ENCODE data around the gene RCSD1.

The RCSD1 gene

DNA sequence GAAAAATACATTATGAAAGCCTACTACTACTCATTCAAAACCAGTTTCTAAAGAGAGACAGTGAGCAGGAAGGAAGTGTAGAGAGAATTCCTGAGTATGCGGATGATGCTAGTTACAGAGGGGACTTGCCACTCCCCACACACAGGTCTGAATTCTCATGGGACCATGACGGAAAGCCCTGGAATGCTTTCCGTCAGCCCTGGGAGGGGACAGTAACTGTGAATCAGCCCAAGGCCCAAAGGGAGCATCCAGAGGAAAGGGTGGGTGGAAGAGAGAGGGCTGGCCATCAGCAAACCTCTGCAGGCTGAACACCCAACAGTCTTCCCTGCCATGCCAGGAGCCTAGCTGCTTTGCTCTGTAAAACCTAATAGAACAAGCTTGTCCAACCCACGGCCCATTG is 36.4 kb downstream of the RCSD1 start:
- no peak for DNase-seq (ENCODE audit: low read depth, low spot score)

DNA sequence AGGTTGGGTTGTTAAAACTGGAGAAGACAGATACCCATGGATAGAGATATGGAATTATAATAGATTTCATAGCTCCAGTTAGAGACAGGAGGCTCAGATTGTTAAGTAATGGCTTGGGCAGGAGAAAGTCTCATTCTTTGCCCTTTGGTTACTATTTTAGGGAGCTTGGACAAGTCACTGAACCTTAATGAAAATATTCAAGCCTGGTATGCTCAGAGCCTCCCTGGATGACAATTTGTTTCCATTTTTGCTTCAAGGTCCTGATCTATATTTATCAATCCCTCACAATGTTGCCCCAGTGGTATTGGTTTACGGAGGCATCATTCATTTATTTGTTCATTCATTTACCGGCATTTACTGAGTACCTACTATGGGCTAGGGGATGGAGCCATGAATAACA is 37.5 kb downstream of the RCSD1 start:
- no peak for DNase-seq (ENCODE audit: low read depth, low spot score)

DNA sequence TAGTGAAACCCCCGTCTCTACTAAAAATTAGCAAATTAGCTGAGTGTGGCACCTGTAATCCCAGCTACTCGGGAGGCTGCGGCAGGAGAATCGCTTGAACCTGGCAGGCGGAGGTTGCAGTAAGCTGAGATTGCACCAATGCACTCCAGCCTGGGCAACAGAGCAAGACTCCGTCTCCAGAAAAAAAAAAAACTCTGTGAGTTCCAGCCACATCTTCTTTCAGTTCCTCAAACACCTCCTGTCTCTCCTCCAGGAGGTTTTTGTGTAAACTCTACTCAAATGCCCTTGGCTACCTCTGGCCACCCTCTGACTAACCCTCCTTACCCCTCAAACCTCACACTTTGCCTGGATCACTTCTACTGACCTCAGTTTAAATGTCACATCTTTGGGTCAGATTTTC is 38.1 kb downstream of the RCSD1 start:
- no peak for DNase-seq (ENCODE audit: low read depth, low spot score)

DNA sequence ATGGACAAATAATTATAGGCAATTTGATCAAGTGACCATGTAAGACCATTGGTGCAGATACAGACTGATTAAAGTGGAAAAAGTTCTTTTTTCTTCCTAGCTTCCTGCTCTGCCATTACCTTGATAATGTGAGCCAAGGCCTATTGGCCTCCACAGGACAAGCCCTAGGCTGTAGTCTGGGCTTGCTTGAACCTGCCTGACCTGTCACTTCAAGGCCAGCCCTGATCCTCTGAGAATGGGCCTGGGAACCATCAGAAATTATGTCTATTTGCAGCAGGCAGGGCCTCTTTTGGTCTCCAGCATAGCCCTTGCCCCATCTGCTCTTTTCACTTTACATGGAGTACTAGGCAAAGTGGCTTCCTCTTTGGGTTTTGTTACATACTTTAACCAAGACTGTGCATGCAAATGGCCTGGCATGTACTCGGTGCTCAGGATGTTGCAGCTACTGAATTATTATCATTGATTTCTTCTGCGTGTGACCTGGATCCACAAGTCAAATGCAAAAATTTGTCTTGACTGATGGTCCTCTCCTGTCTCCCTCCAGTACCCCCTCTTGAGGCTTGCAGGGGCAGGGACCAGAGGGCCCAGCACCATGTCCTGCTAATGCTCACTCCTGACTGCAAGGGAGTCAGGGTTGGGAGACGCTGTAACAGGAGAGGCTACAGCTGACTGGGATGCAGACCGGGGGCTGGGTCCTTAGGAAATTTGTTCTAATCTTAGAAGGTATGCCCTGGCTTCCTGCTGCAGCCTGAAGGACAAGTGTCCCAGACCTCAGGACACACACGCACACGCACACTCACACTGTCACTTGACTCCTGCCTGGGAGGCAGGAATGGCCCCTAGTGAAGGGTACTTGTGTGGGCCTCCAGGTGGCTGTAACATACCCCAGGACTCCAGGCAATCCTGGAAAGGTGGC is 39.4 kb downstream of the RCSD1 start:
- no peak for DNase-seq (ENCODE audit: low read depth, low spot score)

DNA sequence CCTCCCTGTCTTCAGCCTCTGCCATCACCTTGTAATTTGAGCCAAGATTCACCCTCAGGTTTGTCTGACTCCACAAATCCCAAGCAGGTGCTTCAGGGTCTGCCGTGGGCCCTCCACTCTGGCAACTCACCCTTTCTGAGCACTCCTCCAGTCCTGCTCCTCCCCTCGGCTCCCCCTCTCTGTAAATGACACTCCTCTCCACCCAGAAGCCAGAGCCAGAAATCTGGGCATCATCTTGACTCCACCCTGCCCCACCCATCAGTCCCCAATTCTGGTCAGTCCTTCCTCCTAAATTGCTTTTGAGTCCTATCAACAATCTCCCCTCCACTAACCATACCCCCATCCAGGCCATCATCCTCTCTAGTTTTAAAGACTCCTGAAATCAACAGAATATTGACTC is 40.5 kb downstream of the RCSD1 start:
- no peak for DNase-seq (ENCODE audit: low read depth, low spot score)

DNA sequence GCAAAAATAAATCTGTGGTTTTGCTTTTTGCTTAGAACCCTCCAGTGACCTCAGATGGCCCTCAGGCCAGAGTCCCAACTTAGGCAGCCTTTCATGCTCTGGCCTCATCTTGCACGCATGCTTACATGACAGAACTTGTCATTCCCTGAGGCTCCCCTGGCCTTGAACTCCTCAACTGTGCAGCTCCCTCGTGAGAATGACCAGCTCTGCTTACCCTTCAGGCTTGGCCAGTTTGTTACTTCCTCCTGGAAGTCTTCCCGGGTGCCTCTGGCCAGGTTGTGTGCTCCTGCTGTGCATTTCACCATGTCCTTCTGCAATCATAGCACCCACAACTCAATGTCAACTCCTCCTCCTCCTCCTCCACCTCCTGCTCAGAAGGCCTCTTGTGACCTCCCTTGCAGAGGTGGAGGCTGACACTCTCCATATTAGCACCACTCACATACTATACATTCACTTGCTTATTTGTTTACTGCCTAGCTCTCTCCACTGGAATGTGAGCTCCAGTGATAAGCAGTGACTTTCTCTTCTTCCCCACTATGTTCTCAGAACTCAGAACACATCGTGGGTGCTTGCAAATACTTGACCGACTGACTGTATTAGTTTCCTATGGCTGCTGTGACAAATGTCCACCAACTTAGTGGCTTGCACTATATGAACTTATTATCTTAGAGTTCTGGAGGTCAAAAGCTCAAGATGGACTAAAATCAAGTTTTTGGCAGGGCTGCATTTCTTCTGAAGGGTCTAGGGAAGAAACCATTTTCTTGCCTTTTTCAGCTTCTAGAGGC is 41.9 kb downstream of the RCSD1 start:
- no peak for DNase-seq (ENCODE audit: low read depth, low spot score)

DNA sequence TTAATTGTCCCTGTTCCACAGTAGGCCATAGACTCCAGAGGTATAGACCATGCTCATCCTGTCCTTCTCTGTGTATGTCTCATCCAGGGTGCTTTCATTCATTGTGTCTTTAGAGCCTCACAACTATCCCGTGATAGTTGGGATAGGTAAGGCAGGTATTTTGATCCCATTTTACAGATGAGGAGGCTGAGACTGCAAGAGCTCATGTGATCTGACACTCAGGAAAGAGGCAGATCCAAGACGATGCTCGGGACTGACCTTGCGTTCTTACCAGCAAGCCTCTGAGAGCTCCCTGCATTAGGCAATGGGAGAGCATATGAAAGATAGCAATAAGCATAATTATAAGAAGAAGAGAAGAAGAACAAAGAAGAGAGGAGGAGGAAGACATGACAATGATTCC is 42.8 kb downstream of the RCSD1 start:
- DNase-seq (ENCODE audit: low read depth, low spot score), result no peak

DNA sequence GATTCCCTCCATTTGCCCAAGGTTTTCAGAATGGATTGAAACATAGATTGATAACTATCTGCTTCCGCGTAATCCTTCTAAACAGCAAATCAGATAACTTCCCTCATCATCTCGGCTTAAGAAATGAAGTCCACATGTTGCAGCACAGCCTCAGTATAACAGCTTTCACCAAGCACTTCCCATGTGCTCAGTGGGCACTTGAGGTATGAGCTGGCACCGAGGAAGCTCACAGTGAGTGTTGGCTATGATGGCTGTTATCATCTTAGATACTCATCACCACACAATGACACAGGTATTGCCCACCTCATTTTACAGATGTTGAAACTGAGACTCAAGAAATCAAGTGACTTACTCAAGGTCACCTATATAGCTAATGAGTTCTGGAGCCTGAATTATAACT is 43.2 kb downstream of the RCSD1 start:
- no peak for DNase-seq (ENCODE audit: low read depth, low spot score)

DNA sequence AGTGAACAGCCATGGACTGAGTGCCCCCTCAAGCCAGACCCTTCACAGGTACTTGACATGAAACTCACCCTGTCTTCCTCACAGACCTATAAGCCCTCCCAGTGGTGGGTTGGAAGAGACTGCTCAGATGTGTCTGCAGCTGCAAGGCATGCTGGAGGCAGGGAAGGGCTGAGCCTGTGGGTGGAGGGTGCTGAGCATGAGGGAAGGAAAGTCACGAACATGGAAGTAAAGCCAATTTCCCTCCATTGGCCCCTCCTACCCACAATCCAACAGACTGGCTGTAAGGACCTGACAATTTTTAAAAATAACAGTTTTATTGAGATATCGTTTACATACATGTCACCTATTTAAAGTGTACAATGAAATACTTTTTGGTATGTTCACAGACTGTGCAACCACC is 44.1 kb downstream of the RCSD1 start:
- no peak for DNase-seq (ENCODE audit: low read depth, low spot score)

DNA sequence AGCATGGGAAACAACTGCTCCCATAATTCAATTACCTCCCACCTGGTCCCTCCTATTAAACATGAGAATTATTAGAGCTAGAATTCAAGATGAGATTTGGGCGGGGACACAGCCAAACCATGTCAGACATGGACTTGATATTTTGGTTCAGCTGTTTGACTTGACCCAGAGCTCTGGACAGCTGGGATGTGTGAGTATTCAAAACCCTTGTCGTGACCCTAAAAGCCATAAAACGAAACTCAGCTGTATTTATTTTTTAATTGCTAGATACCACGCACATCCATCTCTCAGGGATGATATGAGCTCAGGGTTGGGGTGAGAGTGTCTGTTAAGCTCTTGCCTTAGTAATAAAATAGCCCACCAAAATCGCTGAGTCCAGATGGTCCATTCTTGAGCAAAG is 45.4 kb downstream of the RCSD1 start:
- no peak for DNase-seq (ENCODE audit: low read depth, low spot score)

DNA sequence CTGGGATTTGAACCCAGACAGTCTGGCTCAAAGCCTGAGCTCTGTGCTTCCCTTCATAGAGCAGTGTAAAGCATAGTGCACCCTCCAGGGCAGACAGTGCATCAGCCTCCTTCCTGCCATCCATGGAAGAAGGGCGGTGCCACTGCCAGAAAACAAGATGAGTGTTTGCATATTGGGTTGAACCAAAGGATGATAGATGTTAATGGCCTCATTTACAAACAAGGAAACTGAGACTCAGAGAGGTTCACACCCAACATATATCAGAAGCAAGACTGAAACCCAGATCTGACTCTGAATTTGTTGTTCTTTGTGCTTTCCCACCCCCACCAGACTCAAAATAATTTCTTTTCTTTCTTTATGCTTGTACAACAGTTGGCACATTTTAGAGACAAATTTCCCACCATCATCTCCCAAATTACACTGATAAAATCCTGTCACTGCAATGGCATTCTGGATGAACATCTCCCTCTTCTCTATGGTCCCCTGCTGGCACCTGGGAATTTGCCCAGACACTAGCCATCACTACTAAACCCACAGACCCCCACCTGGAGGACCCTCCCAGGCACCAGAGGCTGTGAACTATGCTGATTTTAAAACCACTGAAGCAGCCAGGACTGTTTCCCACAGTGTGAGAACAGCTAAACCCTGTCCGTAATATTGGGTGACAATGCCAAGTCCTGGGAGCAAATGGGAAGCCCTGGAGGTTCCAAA is 46.3 kb downstream of the RCSD1 start:
- no peak for DNase-seq (ENCODE audit: low read depth, low spot score)

DNA sequence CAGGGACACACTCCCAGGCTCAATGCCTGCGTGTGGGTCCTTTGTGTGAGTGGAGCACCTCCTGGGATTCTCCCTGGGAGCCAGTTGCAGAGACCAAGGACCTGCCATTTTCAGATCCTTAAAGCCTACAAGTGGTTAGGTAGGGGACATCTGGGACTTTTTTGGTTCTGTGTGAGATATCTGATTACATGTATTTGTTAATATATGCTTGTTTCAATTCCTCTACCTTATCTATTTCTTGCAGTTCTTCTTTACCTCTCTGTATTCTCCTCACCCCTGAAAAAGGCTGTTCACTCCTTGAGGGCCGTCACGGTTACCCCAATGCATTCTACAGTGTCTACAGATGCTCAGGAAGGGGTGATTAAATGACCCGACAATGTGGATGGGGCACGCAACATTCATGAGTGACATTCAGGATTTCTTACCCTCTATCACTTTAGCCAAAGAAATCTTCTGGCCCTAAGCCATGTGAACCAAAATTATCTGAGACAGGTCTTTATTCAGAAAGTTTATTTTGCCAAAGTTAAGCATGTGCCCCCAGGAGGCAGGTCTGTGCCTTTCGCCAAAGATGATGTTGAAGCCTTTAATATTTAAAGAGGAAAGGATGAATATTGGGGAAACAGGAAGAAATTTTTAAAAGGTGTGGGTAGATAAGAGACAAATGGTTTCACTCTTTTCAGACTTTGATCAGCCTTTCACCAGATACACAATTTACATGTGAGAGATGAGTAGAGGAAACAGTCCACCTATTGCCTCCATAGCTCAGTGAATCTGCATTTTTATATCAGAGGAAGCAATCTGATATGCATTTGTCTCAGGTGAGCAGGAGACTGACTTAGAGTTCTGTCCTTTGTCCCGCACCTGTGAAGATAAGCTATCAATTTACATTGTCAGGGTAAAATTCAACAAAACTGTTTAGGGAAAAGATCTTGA is 47.1 kb downstream of the RCSD1 start:
- DNase-seq (ENCODE audit: low read depth, low spot score), result no peak

DNA sequence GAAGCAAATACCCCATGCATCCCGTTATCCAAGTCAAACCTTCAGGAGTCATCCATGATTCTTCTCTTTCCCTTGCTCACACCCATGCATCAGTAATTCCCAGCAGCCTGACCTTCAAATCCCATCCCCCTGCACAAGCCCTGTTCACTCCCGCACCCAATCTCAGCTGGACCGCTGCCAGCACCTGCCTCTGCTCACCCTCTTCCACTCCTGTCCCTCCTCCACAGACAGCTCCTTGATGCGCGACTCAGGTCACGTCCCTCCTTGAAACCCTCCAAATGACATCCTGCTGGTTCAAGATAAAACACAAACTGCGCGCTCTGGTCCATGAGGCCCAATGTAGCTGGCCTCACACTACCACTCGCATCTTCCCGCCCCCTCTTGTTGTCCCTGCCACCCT is 48.4 kb downstream of the RCSD1 start:
- no peak for DNase-seq (ENCODE audit: low read depth, low spot score)

DNA sequence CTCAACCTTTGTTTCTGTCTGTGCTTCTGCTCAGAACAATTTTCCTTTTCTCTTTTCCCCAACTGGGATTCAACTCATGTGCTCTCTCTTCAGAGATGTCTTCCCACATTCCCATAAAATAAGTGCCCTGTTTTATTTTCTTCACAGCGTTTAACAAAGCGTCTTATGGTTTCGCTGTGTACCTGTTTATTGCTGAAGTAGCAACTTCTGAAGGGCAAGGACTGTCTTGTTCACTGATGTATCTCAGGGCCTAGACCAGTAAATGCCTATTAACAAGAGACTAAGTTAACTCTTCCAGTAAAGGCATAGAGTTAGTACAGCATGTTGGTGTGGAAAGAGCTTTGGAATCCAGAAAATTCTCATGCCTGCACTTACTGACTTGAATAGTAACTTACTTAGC is 48.8 kb downstream of the RCSD1 start:
- no peak for DNase-seq (ENCODE audit: low read depth, low spot score)

DNA sequence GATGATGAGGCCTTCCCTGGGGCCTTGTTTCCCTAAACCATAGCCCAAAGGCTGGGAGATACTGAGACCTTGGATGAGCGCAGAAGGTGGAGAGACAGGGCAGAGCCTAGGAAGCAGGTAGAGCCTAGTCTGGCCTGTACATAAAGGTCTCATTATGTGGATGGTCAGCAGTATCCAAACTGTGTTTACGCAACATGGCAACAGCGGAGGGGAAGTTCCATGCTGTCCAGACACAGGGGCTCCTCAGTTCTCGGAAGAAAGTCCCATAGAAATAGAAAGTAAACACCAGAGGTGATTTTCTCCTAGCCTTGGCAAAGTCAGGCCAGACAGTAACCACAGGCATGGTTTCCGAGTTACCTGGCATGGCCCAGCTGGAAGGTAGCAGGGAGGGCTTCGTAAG is 49.7 kb downstream of the RCSD1 start:
- DNase-seq (ENCODE audit: low read depth, low spot score), result no peak

DNA sequence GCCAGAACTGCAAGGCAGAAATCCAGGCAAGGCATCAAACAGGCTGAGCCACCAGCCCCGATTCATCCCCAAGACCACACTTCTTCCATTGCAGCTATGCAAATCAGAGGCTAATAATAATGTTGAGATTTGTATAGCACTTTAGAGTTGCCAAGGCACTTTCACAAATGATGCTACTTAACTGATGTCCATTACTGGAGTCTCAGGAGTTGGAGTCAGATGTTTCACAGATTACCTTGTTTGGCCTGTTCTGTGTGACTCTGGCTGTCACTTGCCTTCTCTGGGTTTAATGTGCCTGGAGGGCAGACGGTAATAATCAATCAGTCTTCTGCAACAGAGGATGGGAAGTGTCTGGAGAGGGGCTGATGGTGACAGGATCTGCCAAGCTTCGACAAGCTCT is 51.0 kb downstream of the RCSD1 start:
- DNase-seq (ENCODE audit: low read depth, low spot score), result no peak

DNA sequence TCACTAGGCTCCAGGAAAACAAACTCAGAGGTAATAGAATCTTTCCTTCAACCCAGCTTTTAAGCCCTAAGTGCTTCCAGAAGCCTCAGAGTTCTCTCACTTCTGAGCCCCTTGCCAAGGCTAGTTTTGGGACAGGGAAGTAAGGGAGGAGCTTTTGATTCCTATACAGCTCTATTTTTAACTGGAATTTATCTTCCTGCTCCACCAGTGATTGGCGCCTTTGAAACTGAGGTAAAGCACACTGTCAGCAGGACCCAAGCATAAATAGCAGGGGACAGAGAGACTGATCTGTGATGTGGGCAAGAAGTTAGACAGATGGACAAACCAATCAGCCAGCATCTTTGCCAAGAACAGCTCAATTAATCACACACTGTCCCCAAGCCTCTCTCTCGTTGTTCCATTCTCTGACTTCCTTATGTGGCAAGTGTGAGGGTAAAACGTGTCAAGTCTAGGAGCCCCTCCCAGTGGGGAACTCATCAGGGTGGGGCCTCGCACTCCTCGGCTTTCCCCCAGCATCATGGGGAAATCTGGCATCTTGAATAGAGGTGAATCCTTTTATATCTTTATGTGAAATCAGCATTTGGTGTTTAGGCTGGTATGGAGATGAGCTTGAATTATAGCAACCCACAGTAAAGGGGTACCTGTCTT is 51.5 kb downstream of the RCSD1 start:
- DNase-seq (ENCODE audit: low read depth, low spot score), result no peak

DNA sequence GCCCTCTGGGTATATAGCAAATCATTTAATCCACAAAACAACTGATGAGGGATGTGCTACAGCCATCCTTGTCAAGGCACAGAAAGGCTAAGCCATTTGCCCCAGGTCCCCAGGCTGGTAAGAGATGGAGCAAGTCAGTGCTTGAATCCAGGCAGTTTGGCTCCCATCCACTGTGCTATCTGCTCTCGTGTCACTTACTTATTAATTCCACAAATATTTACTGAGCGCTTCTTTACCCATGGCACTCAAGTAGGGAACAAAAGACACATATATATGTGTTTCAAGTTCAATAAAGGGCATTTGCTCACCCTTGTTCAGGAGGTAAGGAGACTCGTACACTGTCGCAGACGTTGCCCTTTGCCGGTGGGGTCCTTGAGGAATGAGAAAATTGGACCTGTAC is 53.2 kb downstream of the RCSD1 start:
- DNase-seq (ENCODE audit: low read depth, low spot score), result no peak

DNA sequence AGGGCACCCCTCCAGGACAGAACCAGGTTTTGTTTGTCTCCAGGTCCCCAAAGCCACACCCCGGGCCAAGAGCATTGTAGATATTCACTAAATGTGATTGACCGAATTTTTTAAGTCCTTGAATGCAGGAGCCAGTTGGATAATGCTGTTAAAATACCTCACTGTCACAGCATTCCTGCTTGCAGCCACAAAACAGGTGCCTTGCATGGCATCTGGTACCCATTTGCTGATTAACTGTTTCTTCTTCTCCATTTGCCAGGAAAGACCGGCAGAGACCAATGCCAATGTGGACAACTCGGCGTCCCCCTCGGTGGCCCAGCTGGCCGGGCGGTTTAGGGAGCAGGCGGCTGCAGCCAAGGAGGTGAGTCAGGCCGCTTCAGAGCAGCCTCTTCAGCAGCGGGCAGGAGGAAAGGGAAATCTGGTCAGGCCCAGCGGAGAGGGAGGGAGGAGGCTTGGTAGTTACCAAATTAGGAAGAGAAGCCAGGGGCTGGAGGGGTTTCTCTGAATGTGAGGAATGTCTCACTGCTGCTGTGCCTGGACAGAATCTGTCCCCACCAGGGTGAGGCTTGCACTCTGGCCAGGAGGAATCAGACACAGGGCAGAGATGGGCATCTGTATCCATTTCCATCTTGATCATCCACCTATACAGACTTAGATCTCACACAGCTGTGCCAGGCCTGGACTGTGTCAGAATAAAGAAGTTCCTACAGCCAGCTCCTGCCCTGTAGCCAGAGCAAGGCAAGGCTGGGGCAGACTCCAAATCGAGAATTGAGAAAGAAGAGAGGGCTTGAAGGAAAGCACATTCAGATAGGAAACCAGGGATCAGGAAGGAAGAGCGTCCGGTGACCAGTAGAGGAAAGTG is 53.8 kb downstream of the RCSD1 start:
- peak; percentile 63 for DNase-seq (ENCODE audit: low read depth, low spot score)

DNA sequence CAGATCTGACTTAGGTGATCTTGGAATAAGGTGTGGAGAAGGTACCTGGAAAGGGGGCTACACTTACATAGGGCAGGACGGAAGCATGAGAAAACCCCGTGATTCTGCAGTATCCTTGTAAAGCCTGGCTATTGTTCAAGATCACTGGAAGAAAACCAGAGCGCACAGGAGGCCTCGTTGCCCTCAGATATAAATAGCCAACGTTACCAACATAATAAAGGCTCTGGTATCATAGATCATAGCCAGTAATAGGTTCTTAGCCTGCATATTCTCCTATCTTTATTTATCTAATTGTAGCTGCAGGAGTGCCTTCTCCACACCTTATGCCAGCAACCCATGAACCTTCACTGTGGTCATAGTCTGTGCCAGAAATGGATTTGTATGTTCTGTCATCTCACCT is 55.8 kb downstream of the RCSD1 start:
- no peak for DNase-seq (ENCODE audit: low read depth, low spot score)
